Measurements from ENCODE around the gene LTBP1.

- TF ChIP-seq CTCF (IDR thresholded peaks at IDR 0.05) (no peak), POLR2A (IDR thresholded peaks at IDR 0.05) (no peak)
These were observed 186.8 kb downstream of the LTBP1 start for GRCh38 chr2:33133454-33133952.

All from adrenal gland (tissue), 5 donors.